Kidney (tissue), 14 donors: Measurements from ENCODE around the gene ANGPTL2. TPM values are rescaled to one million over a fixed set of nuclear protein-coding genes. Genes with fewer than 3 reads are reported as not detected.
A peak's percentile ranks its signal among the peaks of the same experiment; 100 is the strongest.

Experiments
- DNase-seq, 5 donors: peaks; one replicate each; pipeline ENCODE4 v3.0.0-alpha.2; 2013 to 2020
- FAIRE-seq: peaks from 2 replicates; lab custom pipeline; 2012; peaks lifted over from hg19 to GRCh38; lab: Jason Lieb, UNC
- H3K27ac ChIP-seq, 2 donors: one replicate each; pipeline ENCODE4 v1.7.0; 2013; ENCODE audit warnings: low read depth in 2 of 2, low read length in 2 of 2, inconsistent platforms in 1 of 2
- H3K27me3 ChIP-seq: one replicate; pipeline ENCODE4 v1.7.1; 2013; ENCODE audit warnings: low read length, inconsistent platforms; ENCODE audit not compliant: control insufficient read depth, insufficient read depth
- H3K36me3 ChIP-seq, 3 donors: one replicate each; pipeline versions ENCODE4 v1.7.0 to v1.7.1; 2013; ENCODE audit warnings: low read length in 3 of 3, control low read depth in 1 of 3, inconsistent platforms in 1 of 3; ENCODE audit not compliant: insufficient read depth in 3 of 3, control insufficient read depth in 2 of 3
- H3K4me1 ChIP-seq, 3 donors: one replicate each; pipeline versions ENCODE4 v1.7.0 to v1.7.1; 2013; ENCODE audit warnings: low read length in 3 of 3, inconsistent platforms in 1 of 3, low read depth in 1 of 3; ENCODE audit not compliant: control insufficient read depth in 2 of 3, insufficient read depth in 2 of 3
- H3K4me3 ChIP-seq, 3 donors: one replicate each; pipeline versions ENCODE4 v1.7.0 to v1.8.1; 2013; ENCODE audit warnings: low read length in 3 of 3, control low read depth in 1 of 3, inconsistent platforms in 1 of 3
- H3K9ac ChIP-seq, 3 donors: one replicate each; pipeline versions ENCODE4 v1.7.0 to v1.7.1; 2013; ENCODE audit warnings: low read length in 3 of 3, control low read depth in 1 of 3, inconsistent platforms in 1 of 3
- H3K9me3 ChIP-seq, 3 donors: one replicate each; pipeline versions ENCODE4 v1.7.0 to v1.7.1; 2013; ENCODE audit warnings: low read length in 3 of 3, control low read depth in 1 of 3, inconsistent platforms in 1 of 3; ENCODE audit not compliant: control insufficient read depth in 2 of 3, insufficient read depth in 1 of 3
- CTCF ChIP-seq: IDR thresholded peaks from 3 replicates; pipeline ENCODE4 v1.5.1; 2012; ENCODE audit warnings: mild to moderate bottlenecking, moderate library complexity, borderline replicate concordance; ENCODE audit not compliant: insufficient read depth; ENCODE audit errors: extremely low read depth
- intact Hi-C: fragments of 100-400 bp; cut with DNase I; formaldehyde crosslinking; loops from one replicate; pipeline ENCODE4 v1.11.1; 2022
- polyA plus RNA-seq: library from polyadenylated mRNA; stranded (reverse); fragments of 350-450 nt; fragmentation: Illumina TruSeq; extraction: RNeasy Lipid Tissue Mini Kit (QIAGEN cat#74804); gene quantifications from one replicate; pipeline ENCODE4 v1.2.3, GENCODE V29; 2014; ENCODE audit warnings: low read depth, low replicate concordance; ENCODE audit not compliant: insufficient read depth
- total RNA-seq: library from RNA; stranded (reverse); fragmentation: NEBNext Ultra II Directional; extraction: Animal tissue kit (Norgen Biotek cat#: 25700); gene quantifications from one replicate; pipeline ENCODE4 v1.2.1, GENCODE V29; 2021
- donor health status: control.
- donor health status: control.
- donor health status: control.
- donor health status: control.
- donor health status: control.
- donor health status: DM: yes; HTN: yes; CAD: no.
- donor health status: Normal renal cell carcinoma (clear cell type).

Gene ANGPTL2
- total and polyA plus RNA-seq, 2 donors from 2014 or later = 4.3 to 12.4 TPM

DNA sequence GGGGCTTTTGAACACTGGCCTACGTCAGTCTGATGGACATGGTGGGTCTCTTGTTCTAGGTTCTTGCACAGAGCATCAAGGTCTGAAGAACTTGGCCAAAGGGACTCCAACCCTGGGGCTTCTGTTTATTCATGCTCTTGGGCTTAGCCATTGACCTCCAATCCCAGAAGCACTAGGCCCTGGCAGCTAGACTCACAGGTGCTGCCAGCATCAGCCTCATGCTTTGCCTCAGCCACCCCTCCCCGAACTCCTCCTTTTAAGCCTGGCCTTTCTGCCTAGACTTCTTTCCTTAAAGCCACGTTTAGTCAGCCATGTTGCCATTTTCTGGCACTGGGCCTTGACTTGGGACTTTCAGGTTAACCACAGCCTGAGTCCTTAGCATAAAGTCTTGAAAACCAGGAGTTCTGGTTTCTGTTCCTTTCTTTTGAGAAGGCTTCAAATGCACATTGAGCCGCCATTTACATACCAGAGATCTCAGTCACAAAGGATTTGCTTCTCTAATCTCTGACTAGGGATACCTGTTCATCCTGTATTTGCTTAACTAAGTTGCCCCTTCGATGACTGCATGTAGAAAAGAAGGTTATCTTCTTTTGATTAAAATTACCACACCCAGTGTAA is 54.7 kb downstream of the ANGPTL2 start:
- no peak for DNase-seq
- Histone ChIP-seq H3K9me3 (no peaks in the 10 kb centered on the region), H3K36me3 (no peaks in the 10 kb centered on the region), H3K27me3 (no peaks in the 10 kb centered on the region), H3K27ac (no peak overlapping the region), H3K9ac (no peak overlapping the region), H3K4me3 (no peak overlapping the region), H3K4me1 (peaks cover 0 to 4% (median 3%) of the 10 kb centered on the region in 3 donors)
- TF ChIP-seq CTCF = no peak
- intact Hi-C loops = no loop called here
- FAIRE-seq = no peak

DNA sequence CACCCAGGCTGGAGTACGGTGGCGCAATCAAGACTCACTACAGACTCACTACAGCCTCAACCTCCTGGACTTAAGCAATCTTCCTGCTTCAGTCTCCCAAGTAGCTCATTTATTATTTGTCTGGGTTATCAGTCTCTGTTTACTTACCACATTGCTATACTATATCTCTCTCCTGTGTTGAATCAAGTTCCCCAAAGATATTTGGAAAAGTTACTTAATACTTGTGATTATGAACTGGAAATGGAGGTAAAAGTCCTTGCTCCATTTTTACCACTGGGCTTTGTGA is 55.6 kb downstream of the ANGPTL2 start:
- FAIRE-seq (no peak), DNase-seq (no peak)
- H3K4me3 ChIP-seq = no peak overlapping the region
- H3K27ac ChIP-seq = no peak overlapping the region
- H3K4me1 ChIP-seq = peaks cover 0 to 4% (median 3%) of the 10 kb centered on the region in 3 donors
- no peaks in the 10 kb centered on the region for H3K36me3 ChIP-seq
- no peaks in the 10 kb centered on the region for H3K27me3 ChIP-seq
- H3K9ac ChIP-seq = no peak overlapping the region
- TF ChIP-seq CTCF = no peak
- H3K9me3 ChIP-seq = no peaks in the 10 kb centered on the region
- intact Hi-C loops = no loop called here

GRCh38 chr9:127066060-127066850 is 56.2 kb downstream of the ANGPTL2 start:
- H3K36me3 ChIP-seq = peaks cover 0 to under 1% (median 0%) of the 10 kb centered on the region in 3 donors
- no peaks in the 10 kb centered on the region for H3K9me3 ChIP-seq
- FAIRE-seq (no peak), DNase-seq (no peak)
- intact Hi-C loops = no loop called here
- H3K27me3 ChIP-seq = no peaks in the 10 kb centered on the region
- peaks cover 0 to 4% (median 3%) of the 10 kb centered on the region in 3 donors for H3K4me1 ChIP-seq
- peak overlapping the region in 1 of 2 donors; percentile 57 for H3K27ac ChIP-seq
- H3K4me3 ChIP-seq = no peak overlapping the region
- no peak overlapping the region for H3K9ac ChIP-seq
- TF ChIP-seq CTCF = no peak
